IPS DF 6.9 (cell line): Measurements from ENCODE around the gene MYO9B.

Source experiments
- DNase-seq: peaks from one replicate; pipeline ENCODE4 v3.0.0-alpha.2; 2013; ENCODE audit warnings: low read depth, low spot score
- H3K27ac ChIP-seq: one replicate; pipeline ENCODE4 v1.5.1; 2013; ENCODE audit warnings: low read length, control low read depth
- H3K27me3 ChIP-seq: 2 replicates; pipeline ENCODE4 v1.6.1; 2013; ENCODE audit warnings: mild to moderate bottlenecking, low read length; ENCODE audit not compliant: control insufficient read depth, insufficient read depth
- H3K36me3 ChIP-seq: 2 replicates; pipeline ENCODE4 v1.6.1; 2013; ENCODE audit warnings: low read length; ENCODE audit not compliant: control insufficient read depth, insufficient read depth
- H3K4me1 ChIP-seq: 2 replicates; pipeline ENCODE4 v1.6.1; 2013; ENCODE audit warnings: low read length; ENCODE audit not compliant: control insufficient read depth, insufficient read depth
- H3K4me3 ChIP-seq: 2 replicates; pipeline ENCODE4 v1.5.1; 2013; ENCODE audit warnings: mild to moderate bottlenecking, low read length
- H3K9me3 ChIP-seq: 2 replicates; pipeline ENCODE4 v1.6.1; 2013; ENCODE audit warnings: low read length, inconsistent platforms; ENCODE audit not compliant: control insufficient read depth, insufficient read depth
- WGBS: extraction: QIAGEN DNeasy Blood & Tissue Kit; methylation state at CpG from one replicate; pipeline ENCODE4 v1.1.7; 2013; ENCODE audit warnings: mixed read lengths, missing lambda C conversion rate; ENCODE audit not compliant: insufficient read length, insufficient coverage; 5-methylcytosine and 5-hydroxymethylcytosine counted together

MYO9B gene

DNA sequence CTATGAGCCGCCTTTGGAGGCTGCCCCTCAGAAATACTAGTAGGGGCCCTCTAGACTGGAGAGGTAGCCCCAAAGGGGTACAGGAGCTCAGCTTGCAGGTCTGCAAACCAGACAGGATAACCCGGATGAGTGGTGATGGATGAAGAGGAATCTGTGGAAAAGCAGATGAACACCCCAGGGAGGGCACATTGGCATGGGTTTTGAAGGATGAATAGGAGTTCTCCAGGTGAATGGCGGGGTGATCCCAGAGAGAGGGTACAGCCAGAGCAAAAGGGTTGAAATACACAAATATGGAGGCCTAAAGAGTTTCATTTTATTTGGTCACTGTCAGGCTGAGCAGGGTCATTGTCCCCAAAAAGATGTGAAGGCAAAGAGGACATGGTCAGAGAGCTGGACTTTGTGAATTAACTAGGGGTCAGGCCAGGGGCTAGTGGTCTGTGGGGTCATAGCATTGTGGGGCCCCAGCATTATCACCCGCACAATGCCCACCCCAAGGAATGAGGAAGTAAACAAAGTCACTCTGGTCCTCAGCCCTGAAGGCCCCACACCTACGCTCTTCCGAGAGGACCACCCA, 165.3 kb downstream of the MYO9B start:
- peaks cover 4% of the 10 kb centered on the region; the same call in 1 of the 2 replicates for H3K4me1 ChIP-seq
- H3K27ac ChIP-seq = no peak overlapping the region
- no peaks in the 10 kb centered on the region for H3K9me3 ChIP-seq
- no peak for DNase-seq
- no peaks in the 10 kb centered on the region for H3K27me3 ChIP-seq
- H3K4me3 ChIP-seq = no peak overlapping the region
- WGBS = no CpG with 5 or more reads among the region's 6 CpGs
- no peaks in the 10 kb centered on the region for H3K36me3 ChIP-seq

DNA sequence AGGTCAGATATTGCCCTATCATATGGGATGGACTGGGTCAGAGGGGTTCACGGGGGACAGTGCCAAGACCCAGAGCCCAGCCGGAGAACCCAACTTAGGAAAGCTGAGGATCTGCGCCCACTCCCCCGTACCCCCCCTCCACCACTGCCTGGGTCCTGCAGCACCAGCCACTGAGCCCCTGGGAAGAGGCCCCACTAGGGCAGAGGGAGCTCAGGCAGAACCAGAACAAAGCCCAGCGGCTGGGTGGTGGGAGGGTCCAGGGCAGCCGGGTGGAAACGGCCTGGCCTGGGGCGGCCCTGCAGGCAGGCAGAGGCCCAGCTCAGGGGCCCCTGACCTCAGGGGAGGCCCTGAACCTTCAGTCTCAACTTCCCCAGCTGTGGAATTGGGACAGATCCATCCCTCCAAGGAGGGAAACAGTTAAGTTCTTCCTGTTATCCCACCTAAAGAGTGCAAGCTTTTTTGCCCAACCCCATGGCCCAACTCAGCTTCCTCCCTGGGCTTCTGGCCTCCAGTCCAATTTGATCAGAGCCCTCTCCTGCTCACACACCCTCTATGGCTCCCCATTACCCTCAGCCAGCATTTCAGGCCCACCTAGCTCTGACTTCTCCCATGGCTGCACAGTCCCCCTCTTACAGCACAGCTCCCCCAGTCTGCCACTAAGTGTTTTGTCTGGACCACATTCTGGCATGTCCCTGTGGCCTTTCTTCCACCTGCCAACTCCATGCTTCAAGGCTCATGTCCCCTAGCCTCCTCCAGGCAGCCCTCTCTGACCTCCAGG, 167.0 kb downstream of the MYO9B start:
- no peak overlapping the region for H3K27ac ChIP-seq
- no peaks in the 10 kb centered on the region for H3K9me3 ChIP-seq
- H3K36me3 ChIP-seq = no peaks in the 10 kb centered on the region
- no peak for DNase-seq
- peaks cover 8% of the 10 kb centered on the region for H3K4me1 ChIP-seq
- no peak overlapping the region for H3K4me3 ChIP-seq
- no peaks in the 10 kb centered on the region for H3K27me3 ChIP-seq
- no CpG with 5 or more reads among the region's 8 CpGs for WGBS

DNA sequence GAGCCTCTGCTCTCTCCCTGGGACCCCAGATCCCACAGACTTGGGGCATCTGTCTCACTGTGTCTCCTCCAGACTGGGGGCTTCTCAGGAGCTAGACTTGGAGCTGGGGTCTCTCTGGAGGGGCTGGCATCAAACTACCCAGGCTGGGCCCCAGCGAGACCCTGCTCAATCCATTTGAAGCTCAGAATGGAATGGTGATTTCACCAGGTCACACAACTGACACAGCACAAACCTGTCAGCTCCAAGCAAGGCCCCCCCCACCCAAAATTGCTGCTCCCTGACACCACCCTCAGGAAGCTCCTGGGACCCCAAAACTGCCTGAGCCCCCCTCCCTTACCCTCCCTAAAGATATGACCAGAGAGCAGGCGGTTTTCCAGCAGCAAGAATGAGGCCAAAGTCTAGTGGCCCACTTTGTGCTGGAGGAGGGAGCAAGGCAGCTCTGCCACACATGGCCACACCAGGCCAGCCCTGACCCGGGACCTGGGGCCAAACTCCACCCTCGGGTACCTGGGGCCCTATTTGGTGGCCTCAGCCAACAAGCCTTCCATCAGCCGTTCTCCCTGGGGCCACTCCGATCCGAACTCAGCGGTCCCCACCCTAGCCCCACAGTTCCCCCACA, 167.7 kb downstream of the MYO9B start:
- DNase-seq = no peak
- H3K4me1 ChIP-seq = peaks cover 11% of the 10 kb centered on the region
- no peak overlapping the region for H3K27ac ChIP-seq
- H3K4me3 ChIP-seq = peak overlapping the region; percentile 97; the same call in 1 of the 2 replicates
- no peaks in the 10 kb centered on the region for H3K36me3 ChIP-seq
- H3K9me3 ChIP-seq = no peaks in the 10 kb centered on the region
- no peaks in the 10 kb centered on the region for H3K27me3 ChIP-seq
- WGBS = no CpG with 5 or more reads among the region's 8 CpGs

DNA sequence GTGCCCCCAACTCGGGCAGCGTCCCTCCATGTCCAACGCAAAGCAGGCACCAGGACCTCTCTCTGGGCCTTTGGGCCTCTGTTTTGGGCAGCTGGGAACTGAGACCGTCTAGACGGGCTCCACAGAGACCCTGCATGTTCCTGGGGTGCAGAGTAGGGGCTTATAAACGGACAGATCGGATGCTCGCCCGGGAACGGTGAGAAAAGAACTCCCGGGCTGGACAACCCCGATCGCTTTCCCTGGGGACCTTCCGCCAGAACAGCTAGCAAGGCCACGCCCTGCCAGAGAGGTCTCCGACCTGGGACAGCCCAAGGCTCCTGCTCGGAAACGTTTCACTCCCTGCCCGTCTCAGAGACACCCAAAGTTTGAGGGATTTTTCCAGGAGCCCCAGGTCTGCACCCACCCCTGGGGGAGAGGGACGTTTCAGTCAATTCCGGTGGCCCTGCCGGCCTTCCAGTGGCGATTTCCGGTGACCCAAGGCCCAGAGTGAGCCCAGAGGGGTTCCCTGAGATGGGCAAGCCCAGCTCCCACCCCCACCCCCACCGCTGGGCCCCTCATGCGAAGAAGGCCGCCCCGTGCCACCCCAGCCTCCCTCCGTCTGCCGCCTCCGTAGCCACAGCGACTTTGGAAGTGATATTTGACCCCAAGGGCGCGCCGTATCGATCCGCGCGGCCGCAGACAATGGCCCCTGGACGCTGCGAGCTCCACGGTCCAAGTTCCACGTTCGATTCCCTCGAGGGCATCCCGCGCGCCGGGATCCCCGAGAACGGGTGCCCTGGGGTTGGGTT, 168.4 kb downstream of the MYO9B start:
- no peak for DNase-seq
- Histone ChIP-seq H3K27me3 (no peaks in the 10 kb centered on the region), H3K9me3 (no peaks in the 10 kb centered on the region), H3K4me1 (peaks cover 12% of the 10 kb centered on the region), H3K27ac (no peak overlapping the region), H3K36me3 (no peaks in the 10 kb centered on the region), H3K4me3 (peak overlapping the region; percentile 97)
- no CpG with 5 or more reads among the region's 52 CpGs for WGBS

DNA sequence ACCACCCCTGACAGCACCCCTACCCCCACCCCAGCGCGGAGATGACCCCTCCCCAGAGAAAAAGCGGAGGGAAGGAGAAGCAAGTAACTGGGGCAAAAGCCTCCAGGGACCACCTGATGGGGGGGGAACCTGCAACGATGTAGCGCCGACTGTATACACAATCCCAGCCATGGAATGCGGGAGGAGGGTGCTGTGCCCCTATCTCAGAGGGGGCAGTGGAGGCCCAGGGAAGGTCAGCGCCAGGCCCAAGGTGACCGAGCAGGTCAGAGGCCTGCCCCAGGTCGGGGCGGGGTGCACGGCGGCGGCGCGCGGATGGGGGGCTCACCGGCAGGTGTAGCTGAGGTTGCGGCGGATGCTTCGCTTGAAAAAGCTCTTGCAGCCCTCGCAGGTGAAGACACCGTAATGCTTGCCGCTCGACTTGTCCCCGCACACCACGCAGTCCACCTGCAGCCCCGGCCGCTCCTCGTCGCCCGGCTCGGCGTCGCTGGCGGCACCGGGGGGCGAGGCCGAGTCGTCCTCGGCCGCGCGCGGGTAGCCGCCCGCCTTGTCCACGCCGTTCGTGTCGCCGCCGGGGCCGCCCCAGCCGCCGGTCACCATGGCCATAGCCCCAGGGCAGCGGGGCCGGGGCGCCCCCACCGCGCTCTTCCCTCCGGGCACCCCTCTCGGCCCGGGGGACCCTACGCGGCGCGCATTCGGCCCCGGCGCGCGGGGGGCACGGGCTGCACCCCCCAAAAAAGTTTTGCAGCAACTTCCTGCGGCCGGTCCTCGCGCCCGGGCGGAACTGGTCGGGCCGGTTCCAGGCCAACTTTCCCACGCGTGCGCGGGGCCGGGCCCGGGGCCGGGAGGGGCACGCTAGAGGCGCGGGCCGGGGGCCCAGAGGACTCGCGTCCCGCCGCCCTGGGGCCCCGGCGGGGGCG, 169.3 kb downstream of the MYO9B start:
- no CpG with 5 or more reads among the region's 100 CpGs for WGBS
- peak overlapping the region; percentile 97 for H3K4me3 ChIP-seq
- H3K9me3 ChIP-seq = no peaks in the 10 kb centered on the region
- DNase-seq = no peak
- H3K36me3 ChIP-seq = no peaks in the 10 kb centered on the region
- peaks cover 12% of the 10 kb centered on the region for H3K4me1 ChIP-seq
- H3K27ac ChIP-seq = no peak overlapping the region
- no peaks in the 10 kb centered on the region for H3K27me3 ChIP-seq

DNA sequence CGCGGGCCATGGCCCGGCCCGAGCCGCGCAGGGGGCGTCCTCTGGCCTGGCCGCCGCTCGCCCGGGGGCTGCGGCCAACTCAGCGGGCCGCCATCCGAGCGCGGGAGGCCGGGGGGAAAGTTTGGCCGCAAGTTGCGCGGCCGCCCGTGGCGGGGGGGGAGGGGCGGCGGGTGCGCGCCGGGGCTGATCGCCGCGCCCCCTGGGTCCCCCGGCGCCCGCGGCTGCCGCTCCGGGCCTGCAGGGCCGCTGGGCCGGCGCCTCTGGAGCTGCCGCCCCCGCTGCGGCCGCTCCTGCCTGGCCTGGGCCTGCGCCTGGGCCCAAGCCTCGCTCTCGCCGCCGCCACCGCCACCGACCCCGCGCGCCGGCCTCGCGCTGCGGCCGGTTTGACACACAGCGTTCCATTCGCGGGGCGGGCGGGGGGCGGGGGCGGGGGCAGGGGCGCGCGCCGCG, 170.0 kb downstream of the MYO9B start, which contains the start of gene NR2F6:
TSS of gene NR2F6 (minus strand) at position 385 of the 450 bp plus-strand sequence. CDS start 699 bp downstream, outside the sequence.
- H3K36me3 ChIP-seq = no peaks in the 10 kb centered on the region
- no peaks in the 10 kb centered on the region for H3K9me3 ChIP-seq
- DNase-seq = no peak
- peaks cover 12% of the 10 kb centered on the region for H3K4me1 ChIP-seq
- peak within 1 kb of the TSS; percentile 97 for H3K4me3 ChIP-seq
- no CpG with 5 or more reads among the region's 72 CpGs for WGBS
- no peak within 1 kb of the TSS for H3K27ac ChIP-seq
- no peaks in the 10 kb centered on the region for H3K27me3 ChIP-seq

DNA sequence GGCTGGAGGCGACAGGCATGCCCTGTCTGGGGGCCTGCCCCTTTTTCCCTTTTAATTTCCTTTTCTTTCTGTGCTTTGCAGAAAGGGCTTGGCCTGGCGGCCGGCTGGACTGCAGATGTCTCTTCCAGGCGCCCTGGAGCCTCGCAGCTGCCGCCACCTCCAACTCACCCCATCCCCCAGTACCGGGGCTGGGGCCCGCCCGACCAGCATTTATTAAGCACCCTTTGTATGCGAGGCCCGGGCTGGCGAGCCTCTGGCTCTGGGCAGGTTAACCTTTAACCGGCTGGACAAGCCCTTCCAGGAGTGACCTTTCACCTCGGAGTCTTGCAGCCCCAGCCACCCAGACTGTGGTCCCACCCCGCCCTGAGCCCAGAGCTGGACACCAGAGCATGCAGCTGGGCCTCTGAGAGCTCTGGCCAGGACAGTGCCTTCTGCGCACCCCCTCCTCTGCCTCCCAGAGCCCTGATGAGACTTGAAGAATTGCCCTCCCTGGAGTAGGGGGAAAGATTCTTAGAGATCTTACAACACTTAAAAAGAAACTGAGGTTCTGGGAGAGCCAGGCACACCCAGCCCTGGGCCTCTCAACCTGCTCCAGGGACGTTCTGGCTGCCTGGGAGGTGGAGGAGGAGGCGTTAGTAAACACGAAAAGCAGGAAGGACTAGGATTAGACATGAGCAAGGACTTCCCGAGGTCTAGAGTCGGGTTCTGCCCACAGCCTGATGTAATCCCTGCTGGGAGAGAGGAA, 171.3 kb downstream of the MYO9B start:
- Histone ChIP-seq H3K9me3 (no peaks in the 10 kb centered on the region), H3K27me3 (no peaks in the 10 kb centered on the region), H3K27ac (no peak overlapping the region), H3K36me3 (no peaks in the 10 kb centered on the region), H3K4me1 (peaks cover 12% of the 10 kb centered on the region), H3K4me3 (peak overlapping the region; percentile 41; the same call in 1 of the 2 replicates)
- DNase-seq = no peak
- no CpG with 5 or more reads among the region's 21 CpGs for WGBS

DNA sequence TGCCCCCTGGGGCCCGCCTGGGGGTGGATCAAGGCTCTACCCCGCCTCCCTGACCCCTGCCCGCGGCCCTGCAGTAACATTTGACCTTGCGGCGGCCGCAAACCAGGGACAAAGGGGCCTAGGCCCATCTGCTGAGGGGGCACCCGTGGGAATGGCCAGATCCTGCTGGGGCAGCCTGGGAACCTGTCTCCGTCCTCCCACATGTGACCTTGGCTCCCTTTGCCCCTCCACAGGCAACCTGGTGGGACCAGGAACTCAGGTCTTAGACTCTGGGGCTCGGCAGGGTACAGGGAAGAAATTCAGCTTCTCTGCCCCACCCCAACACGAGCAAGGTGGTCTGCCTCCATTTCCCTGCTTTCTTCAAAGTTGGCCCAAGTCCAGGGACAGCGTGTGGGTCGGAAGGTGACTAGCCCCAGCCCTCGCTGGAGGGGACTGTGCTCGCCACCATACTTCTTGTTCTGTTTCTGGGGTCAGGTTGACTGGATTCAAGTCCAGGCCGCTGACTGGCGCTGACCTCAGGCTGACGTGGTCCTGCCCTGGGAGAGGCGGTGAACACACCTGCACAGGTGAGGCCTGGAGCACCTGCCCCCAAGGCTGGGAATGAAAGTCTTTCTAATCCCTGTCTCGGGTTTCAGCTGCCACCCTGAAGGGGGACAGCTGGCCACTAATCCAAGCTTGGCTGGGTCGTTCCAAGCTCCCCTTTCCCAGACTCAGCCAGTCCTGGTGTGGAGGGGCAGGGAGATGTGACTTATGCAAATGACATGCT, 172.6 kb downstream of the MYO9B start:
- Histone ChIP-seq H3K36me3 (no peaks in the 10 kb centered on the region), H3K9me3 (no peaks in the 10 kb centered on the region), H3K4me1 (peaks cover 10% of the 10 kb centered on the region), H3K4me3 (no peak overlapping the region), H3K27me3 (no peaks in the 10 kb centered on the region), H3K27ac (no peak overlapping the region)
- no CpG with 5 or more reads among the region's 21 CpGs for WGBS
- DNase-seq = no peak
